ENCODE results near the gene DTX3.

- TF ChIP-seq POLR2A (IDR thresholded peaks at IDR 0.05; ENCODE audit: low read length) (no peak), GATA1 (IDR thresholded peaks at IDR 0.05; ENCODE audit: low read depth, low read length) (no peak)
These were observed 20.0 kb downstream of the DTX3 start for GRCh38 chr12:57624441-57625220.
